ENCODE results near the gene CCDC196. TPM values are rescaled to one million over a fixed set of nuclear protein-coding genes. Genes with fewer than 3 reads are reported as not detected.

The CCDC196 gene
- total RNA-seq, 1 donor: not detected

DNA sequence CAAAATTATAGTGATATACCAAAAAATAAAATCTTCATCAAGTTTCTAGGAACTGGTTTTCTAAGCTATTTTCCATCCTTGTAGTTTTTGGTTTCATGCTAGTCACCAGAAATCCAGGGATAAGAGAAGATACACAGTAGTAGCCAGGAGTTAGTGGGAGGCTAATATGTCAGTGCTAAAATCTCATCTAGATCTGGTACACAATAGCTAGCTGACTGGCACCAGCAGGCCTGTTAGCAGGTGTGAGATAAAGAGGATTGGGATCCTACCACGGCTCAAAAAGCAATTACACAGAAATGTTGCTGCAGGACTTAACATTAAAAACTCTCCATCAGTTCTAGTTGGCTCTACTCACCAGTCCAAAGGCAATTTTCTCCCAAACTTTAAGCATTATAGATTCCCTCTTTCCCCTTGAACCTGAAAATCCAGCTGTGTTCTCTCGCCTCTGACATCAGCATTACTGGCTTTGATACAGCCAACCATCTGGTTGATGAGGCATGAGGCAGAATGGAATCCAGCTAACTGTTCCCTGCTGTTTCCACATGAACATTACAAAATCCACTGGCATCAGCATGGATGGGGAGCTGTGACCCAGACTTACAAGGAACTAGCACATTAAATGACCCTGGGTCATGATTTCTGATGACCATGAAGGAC is 41.8 kb upstream of the CCDC196 start:
- Histone ChIP-seq H3K27me3 (ENCODE audit: insufficient read depth, low read length) (no peaks in the 10 kb centered on the region), H3K27ac (ENCODE audit: low read depth, low read length) (no peak overlapping the region), H3K9me3 (ENCODE audit: low read depth, low read length) (no peaks in the 10 kb centered on the region), H3K36me3 (ENCODE audit: insufficient read depth, low read length) (no peaks in the 10 kb centered on the region), H3K79me2 (ENCODE audit: insufficient read depth, low read length) (no peaks in the 10 kb centered on the region), H4K20me1 (ENCODE audit: insufficient read depth, low read length) (no peaks in the 10 kb centered on the region), H3K4me2 (ENCODE audit: insufficient read depth, low read length) (no peak overlapping the region), H3K4me1 (ENCODE audit: insufficient read depth, low read length) (no peaks in the 10 kb centered on the region), H3K4me3 (ENCODE audit: insufficient read depth, low read length) (no peak overlapping the region), H2AFZ (ENCODE audit: low read length) (no peak overlapping the region)
- TF ChIP-seq, protein P1, sequence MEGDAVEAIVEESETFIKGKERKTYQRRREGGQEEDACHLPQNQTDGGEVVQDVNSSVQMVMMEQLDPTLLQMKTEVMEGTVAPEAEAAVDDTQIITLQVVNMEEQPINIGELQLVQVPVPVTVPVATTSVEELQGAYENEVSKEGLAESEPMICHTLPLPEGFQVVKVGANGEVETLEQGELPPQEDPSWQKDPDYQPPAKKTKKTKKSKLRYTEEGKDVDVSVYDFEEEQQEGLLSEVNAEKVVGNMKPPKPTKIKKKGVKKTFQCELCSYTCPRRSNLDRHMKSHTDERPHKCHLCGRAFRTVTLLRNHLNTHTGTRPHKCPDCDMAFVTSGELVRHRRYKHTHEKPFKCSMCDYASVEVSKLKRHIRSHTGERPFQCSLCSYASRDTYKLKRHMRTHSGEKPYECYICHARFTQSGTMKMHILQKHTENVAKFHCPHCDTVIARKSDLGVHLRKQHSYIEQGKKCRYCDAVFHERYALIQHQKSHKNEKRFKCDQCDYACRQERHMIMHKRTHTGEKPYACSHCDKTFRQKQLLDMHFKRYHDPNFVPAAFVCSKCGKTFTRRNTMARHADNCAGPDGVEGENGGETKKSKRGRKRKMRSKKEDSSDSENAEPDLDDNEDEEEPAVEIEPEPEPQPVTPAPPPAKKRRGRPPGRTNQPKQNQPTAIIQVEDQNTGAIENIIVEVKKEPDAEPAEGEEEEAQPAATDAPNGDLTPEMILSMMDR (IDR thresholded peaks at IDR 0.05; ENCODE audit: extremely low read depth, low read depth, low read length): no peak
- DNase-seq (ENCODE audit: insufficient read length, low spot score, missing footprints): no peak

DNA sequence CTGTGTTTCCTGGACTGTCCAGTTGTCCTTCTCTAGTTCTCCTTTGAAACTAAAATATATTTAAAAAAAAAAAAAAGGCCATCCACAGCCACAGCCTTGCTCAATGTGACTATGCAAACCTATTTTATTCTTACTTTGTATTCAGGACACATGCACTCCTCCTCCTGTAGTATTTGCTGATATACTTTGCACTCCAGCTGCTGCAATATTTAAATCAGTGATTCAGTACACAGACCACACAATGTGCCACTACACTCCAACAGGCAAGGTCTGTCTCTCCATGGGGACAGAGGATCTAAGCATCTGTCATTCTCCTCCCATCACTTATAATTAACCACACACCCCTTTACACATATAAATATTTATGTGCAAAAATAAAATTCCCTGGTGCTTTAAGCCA is 40.2 kb upstream of the CCDC196 start:
- TF ChIP-seq, protein P1 (IDR thresholded peaks at IDR 0.05; ENCODE audit: extremely low read depth, low read depth, low read length): no peak
- Histone ChIP-seq H3K27me3 (ENCODE audit: insufficient read depth, low read length) (no peaks in the 10 kb centered on the region), H2AFZ (ENCODE audit: low read length) (no peak overlapping the region), H3K36me3 (ENCODE audit: insufficient read depth, low read length) (no peaks in the 10 kb centered on the region), H3K27ac (ENCODE audit: low read depth, low read length) (no peak overlapping the region), H3K79me2 (ENCODE audit: insufficient read depth, low read length) (no peaks in the 10 kb centered on the region), H3K9me3 (ENCODE audit: low read depth, low read length) (no peaks in the 10 kb centered on the region), H4K20me1 (ENCODE audit: insufficient read depth, low read length) (no peaks in the 10 kb centered on the region), H3K4me1 (ENCODE audit: insufficient read depth, low read length) (no peaks in the 10 kb centered on the region), H3K4me3 (ENCODE audit: insufficient read depth, low read length) (no peak overlapping the region), H3K4me2 (ENCODE audit: insufficient read depth, low read length) (no peak overlapping the region)
- DNase-seq (ENCODE audit: insufficient read length, low spot score, missing footprints): no peak

DNA sequence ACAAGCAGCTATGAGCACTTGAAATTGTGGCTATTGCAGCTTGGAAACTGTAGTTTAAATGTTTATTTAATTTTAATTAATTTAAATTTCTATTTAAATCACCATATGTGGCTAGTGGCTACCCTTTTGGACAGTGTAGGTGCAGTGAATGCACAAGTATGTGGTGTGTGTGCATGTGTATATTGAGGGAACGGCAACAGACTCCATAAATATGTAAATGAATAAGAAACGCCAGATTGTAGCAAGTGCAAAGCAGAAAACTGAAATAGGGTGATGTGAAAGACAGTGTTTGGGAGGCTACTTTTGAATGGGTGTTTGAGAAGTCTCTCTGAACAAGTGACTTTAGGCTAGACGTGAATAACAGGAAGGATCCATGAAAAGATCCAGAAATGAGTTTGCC is 32.7 kb upstream of the CCDC196 start:
- Histone ChIP-seq H2AFZ (ENCODE audit: low read length) (no peak overlapping the region), H3K4me1 (ENCODE audit: insufficient read depth, low read length) (no peaks in the 10 kb centered on the region), H3K9me3 (ENCODE audit: low read depth, low read length) (no peaks in the 10 kb centered on the region), H3K36me3 (ENCODE audit: insufficient read depth, low read length) (no peaks in the 10 kb centered on the region), H3K4me3 (ENCODE audit: insufficient read depth, low read length) (no peak overlapping the region), H3K4me2 (ENCODE audit: insufficient read depth, low read length) (no peak overlapping the region), H3K27me3 (ENCODE audit: insufficient read depth, low read length) (no peaks in the 10 kb centered on the region), H4K20me1 (ENCODE audit: insufficient read depth, low read length) (no peaks in the 10 kb centered on the region), H3K27ac (ENCODE audit: low read depth, low read length) (no peak overlapping the region), H3K79me2 (ENCODE audit: insufficient read depth, low read length) (no peaks in the 10 kb centered on the region)
- DNase-seq (ENCODE audit: insufficient read length, low spot score, missing footprints): no peak
- TF ChIP-seq, protein P1 (IDR thresholded peaks at IDR 0.05; ENCODE audit: extremely low read depth, low read depth, low read length): no peak

DNA sequence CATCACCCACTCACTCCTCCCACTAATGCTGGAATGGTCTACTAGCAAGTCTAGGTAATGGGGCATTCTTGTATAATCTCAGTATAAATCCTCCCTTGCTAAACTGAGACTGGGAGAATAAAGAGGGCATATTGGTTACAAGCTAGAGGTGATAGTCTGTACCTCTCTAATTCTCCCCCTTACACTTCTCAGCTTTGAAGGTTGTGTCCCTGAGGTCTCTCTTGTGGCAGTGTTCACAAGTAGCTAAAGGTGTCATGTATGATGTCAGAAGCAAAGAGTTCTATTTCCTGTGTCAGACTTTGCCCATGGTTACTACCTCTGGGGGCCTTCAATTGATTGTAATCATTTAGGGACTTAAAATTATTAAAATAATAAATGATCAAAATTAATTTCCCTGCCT is 26.6 kb upstream of the CCDC196 start:
- H3K9me3 ChIP-seq (ENCODE audit: low read depth, low read length): no peaks in the 10 kb centered on the region
- H3K79me2 ChIP-seq (ENCODE audit: insufficient read depth, low read length): no peaks in the 10 kb centered on the region

More for the DNA sequence above, 26.6 kb upstream of the CCDC196 start:
- H3K4me1 ChIP-seq (ENCODE audit: insufficient read depth, low read length): no peaks in the 10 kb centered on the region
- H3K36me3 ChIP-seq (ENCODE audit: insufficient read depth, low read length): no peaks in the 10 kb centered on the region
- no peaks in the 10 kb centered on the region for H3K27me3 ChIP-seq (ENCODE audit: insufficient read depth, low read length)
- no peak overlapping the region for H3K4me2 ChIP-seq (ENCODE audit: insufficient read depth, low read length)
- no peak overlapping the region for H3K27ac ChIP-seq (ENCODE audit: low read depth, low read length)
- TF ChIP-seq, protein P1 (IDR thresholded peaks at IDR 0.05; ENCODE audit: extremely low read depth, low read depth, low read length): no peak
- H3K4me3 ChIP-seq (ENCODE audit: insufficient read depth, low read length): no peak overlapping the region
- no peak overlapping the region for H2AFZ ChIP-seq (ENCODE audit: low read length)
- no peaks in the 10 kb centered on the region for H4K20me1 ChIP-seq (ENCODE audit: insufficient read depth, low read length)
- no peak for DNase-seq (ENCODE audit: insufficient read length, low spot score, missing footprints)

Data from osteoblast (primary cell).